ENCODE results near the gene CNTNAP1. TPM values are rescaled to one million over a fixed set of nuclear protein-coding genes. Genes with fewer than 3 reads are reported as not detected.

CNTNAP1 gene
- total RNA-seq, 1 experiment from 2014 or later, result 7.7 TPM

- H3K27ac Mint-ChIP-seq, result peak overlapping the region in 2 of 3 experiments; percentile 62 to 68; a peak in 2 of 7 replicates
- no peak overlapping the region for H2BK5ac ChIP-seq (ENCODE audit: insufficient read length, low read length)
- no peaks in the 10 kb centered on the region; a peak in 2 of 5 replicates for H3K9me3 Mint-ChIP-seq
- H3K56ac ChIP-seq (ENCODE audit: insufficient read length, low read depth, low read length), result no peak overlapping the region
- H3K27me3 ChIP-seq (ENCODE audit: insufficient read depth, low read length), result no peaks in the 10 kb centered on the region; the same call in 1 of the 2 replicates
- no peak overlapping the region for H3K27ac ChIP-seq (ENCODE audit: insufficient read length, low read depth, low read length)
- H3K4me2 ChIP-seq (ENCODE audit: insufficient read depth, insufficient read length, low read length), result peak overlapping the region; percentile 83
- H2AK5ac ChIP-seq (ENCODE audit: insufficient read length, low read length), result no peak overlapping the region
- H2BK12ac ChIP-seq (ENCODE audit: insufficient read length, low read depth, low read length), result no peak overlapping the region
- peaks cover 34% of the 10 kb centered on the region for H3K27me3 Mint-ChIP-seq (ENCODE audit: low read depth)
- no peak overlapping the region for H4K8ac ChIP-seq (replicated peaks; ENCODE audit: insufficient read length, low read depth, low read length)
- TF ChIP-seq, protein P1, sequence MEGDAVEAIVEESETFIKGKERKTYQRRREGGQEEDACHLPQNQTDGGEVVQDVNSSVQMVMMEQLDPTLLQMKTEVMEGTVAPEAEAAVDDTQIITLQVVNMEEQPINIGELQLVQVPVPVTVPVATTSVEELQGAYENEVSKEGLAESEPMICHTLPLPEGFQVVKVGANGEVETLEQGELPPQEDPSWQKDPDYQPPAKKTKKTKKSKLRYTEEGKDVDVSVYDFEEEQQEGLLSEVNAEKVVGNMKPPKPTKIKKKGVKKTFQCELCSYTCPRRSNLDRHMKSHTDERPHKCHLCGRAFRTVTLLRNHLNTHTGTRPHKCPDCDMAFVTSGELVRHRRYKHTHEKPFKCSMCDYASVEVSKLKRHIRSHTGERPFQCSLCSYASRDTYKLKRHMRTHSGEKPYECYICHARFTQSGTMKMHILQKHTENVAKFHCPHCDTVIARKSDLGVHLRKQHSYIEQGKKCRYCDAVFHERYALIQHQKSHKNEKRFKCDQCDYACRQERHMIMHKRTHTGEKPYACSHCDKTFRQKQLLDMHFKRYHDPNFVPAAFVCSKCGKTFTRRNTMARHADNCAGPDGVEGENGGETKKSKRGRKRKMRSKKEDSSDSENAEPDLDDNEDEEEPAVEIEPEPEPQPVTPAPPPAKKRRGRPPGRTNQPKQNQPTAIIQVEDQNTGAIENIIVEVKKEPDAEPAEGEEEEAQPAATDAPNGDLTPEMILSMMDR (conservative IDR thresholded peaks at IDR 0.05), result peak; percentile 95
- H3K4ac ChIP-seq (ENCODE audit: low read depth, low read length), result no peak overlapping the region
- H2BK120ac ChIP-seq (ENCODE audit: low read depth, low read length, poor library complexity, severe bottlenecking), result no peak overlapping the region
- no peaks in the 10 kb centered on the region; the same call in 1 of the 2 replicates for H3K79me2 ChIP-seq (ENCODE audit: insufficient read depth, low read length)
- H3K36me3 Mint-ChIP-seq (ENCODE audit: insufficient read depth in 1 of 3, low read depth in 3 of 3), result peaks cover 0 to 4% (median 3%) of the 10 kb centered on the region in 3 experiments; a peak in 3 of 7 replicates
- H3K79me1 ChIP-seq (ENCODE audit: insufficient read depth, low read depth, low read length, poor library complexity, severe bottlenecking), result no peaks in the 10 kb centered on the region
- peaks cover 31% of the 10 kb centered on the region for H3K23me2 ChIP-seq (ENCODE audit: insufficient read length, low read depth, low read length, poor library complexity, severe bottlenecking)
- H3K4me3 Mint-ChIP-seq, result peak overlapping the region; percentile 57 to 74
- H4K91ac ChIP-seq (ENCODE audit: insufficient read length, low read depth, low read length), result no peak overlapping the region
- no peak overlapping the region for H2AFZ ChIP-seq (ENCODE audit: low read length)
- peaks cover 3% of the 10 kb centered on the region; the same call in 1 of the 2 replicates for H3K4me1 ChIP-seq (ENCODE audit: insufficient read depth, low read length)
- H3K9ac ChIP-seq (ENCODE audit: extremely low read depth, insufficient read length, low read length), result peak overlapping the region; percentile 16
- peak overlapping the region; percentile 78 for H3K14ac ChIP-seq (ENCODE audit: insufficient read depth, low read length)
- H3K4me1 Mint-ChIP-seq, result peaks cover 38 to 51% of the 10 kb centered on the region in 2 experiments
- WGBS (ENCODE audit: extremely low coverage, insufficient read length, low lambda C conversion rate), result no CpG with 5 or more reads among the region's 78 CpGs
- no peaks in the 10 kb centered on the region for H4K20me1 ChIP-seq (ENCODE audit: control insufficient read depth, insufficient read depth, insufficient read length)
- H2BK20ac ChIP-seq (ENCODE audit: low read depth, low read length, poor library complexity, severe bottlenecking), result no peak overlapping the region
- H3K18ac ChIP-seq (ENCODE audit: insufficient read length, low read depth, low read length), result peak overlapping the region; percentile 44
- no peaks in the 10 kb centered on the region for H3K9me3 ChIP-seq (ENCODE audit: control insufficient read depth, low read depth, low read length)
- DNase-seq, result peak; percentile 95
- no peak overlapping the region for H2BK15ac ChIP-seq (ENCODE audit: low read depth, low read length)
- no peak overlapping the region for H3K23ac ChIP-seq (ENCODE audit: insufficient read length, low read depth, low read length)
- no peak overlapping the region for H4K5ac ChIP-seq (ENCODE audit: insufficient read length, low read depth, low read length)
- H3T11ph ChIP-seq (ENCODE audit: low read length), result no peak overlapping the region
These were observed 2.6 kb upstream of the CNTNAP1 start for GRCh38 chr17:42679492-42680330.

Measured in H9 (cell line).